ENCODE results near the gene INPP5D. TPM values are rescaled to one million over a fixed set of nuclear protein-coding genes. Genes with fewer than 3 reads are reported as not detected.
A peak's percentile ranks its signal among the peaks of the same experiment; 100 is the strongest.

The INPP5D gene
- total and polyA plus RNA-seq, 2 donors (not counting 1 experiment from before 2014, with no cell fraction given) = 152 to 444 TPM

- peak overlapping the region; percentile 88 for H3K27ac ChIP-seq (ENCODE audit: low read length in 2 of 2)
- H3K9ac ChIP-seq (ENCODE audit: low read length) = no peak overlapping the region
- H3K4me1 ChIP-seq (ENCODE audit: control insufficient read depth in 2 of 2, insufficient read depth in 2 of 2, low read length in 2 of 2) = peaks cover 81 to 98% of the 10 kb centered on the region in 2 donors
- peak overlapping the region in 1 of 5 experiments; percentile 48 for H3K4me3 ChIP-seq (ENCODE audit: control extremely low read depth in 1 of 5, extremely low read depth in 1 of 5, insufficient read depth in 1 of 5, low read depth in 2 of 5, low read length in 4 of 5)
- no peaks in the 10 kb centered on the region for H3K27me3 ChIP-seq (replicated peaks in 1 of 4; ENCODE audit: control extremely low read depth in 1 of 4, control insufficient read depth in 3 of 4, insufficient read depth in 4 of 4, low read length in 3 of 4)
- peak overlapping the region; percentile 72 for H3K4me2 ChIP-seq (replicated peaks; ENCODE audit: low read depth, low read length, poor library complexity, severe bottlenecking)
- peaks cover 97% of the 10 kb centered on the region for H3K79me2 ChIP-seq (ENCODE audit: control insufficient read depth, insufficient read depth, low read length)
- TF ChIP-seq CTCF (IDR thresholded peaks at IDR 0.05) (no peak), EZH2 (IDR thresholded peaks at IDR 0.05; ENCODE audit: borderline replicate concordance, insufficient read depth, low read depth, low read length, poor library complexity, severe bottlenecking) (no peak)
- intact Hi-C loops (cut with micrococcal nuclease) = no loop called here
- peak overlapping the region; percentile 78 for H3K4me3 Mint-ChIP-seq
- no peak for ATAC-seq (ENCODE audit: low read depth)
- no peaks in the 10 kb centered on the region for H3K27me3 Mint-ChIP-seq
- WGBS (ENCODE audit: insufficient coverage) = no CpG with 5 or more reads among the region's 2 CpGs
- ChIA-PET POLR2A (interaction anchor here (0.7 to 8.4 kb wide), 6 partner anchors 10 to 223 kb away, joined by 3 to 112 read pairs (median 19); partner anchors contain the start of gene INPP5D), CTCF (interaction anchor here (1.6 to 4.0 kb wide), 4 partner anchors 10 to 15 kb away, joined by 5 to 13 read pairs (median 11); no protein-coding TSS in a partner anchor)
- H3K9me3 ChIP-seq (ENCODE audit: control extremely low read depth in 1 of 3, control insufficient read depth in 2 of 3, insufficient read depth in 1 of 3, low read length in 2 of 3) = no peaks in the 10 kb centered on the region
- no peak for DNase-seq
- H3K9me3 Mint-ChIP-seq (ENCODE audit: insufficient read depth) = no peaks in the 10 kb centered on the region
- H3K4me1 Mint-ChIP-seq = peaks cover 90% of the 10 kb centered on the region
- no peak overlapping the region for H2AFZ ChIP-seq (ENCODE audit: insufficient read depth, low read depth, low read length, poor library complexity, severe bottlenecking)
- H3K27ac Mint-ChIP-seq = peak overlapping the region; percentile 94
- peaks cover 2 to 81% of the 10 kb centered on the region in 2 experiments for H3K36me3 ChIP-seq (replicated peaks in 1 of 2; ENCODE audit: control extremely low read depth in 1 of 2, control insufficient read depth in 1 of 2, extremely low read depth in 1 of 2, insufficient read depth in 2 of 2, low read length in 1 of 2)
- peaks cover 5% of the 10 kb centered on the region for H4K20me1 ChIP-seq (ENCODE audit: control insufficient read depth, insufficient read depth, low read length, poor library complexity, severe bottlenecking)
Measured at GRCh38 chr2:233085839-233086150, 25.7 kb downstream of the INPP5D start.

- H3K36me3 ChIP-seq (replicated peaks in 1 of 2; ENCODE audit: control extremely low read depth in 1 of 2, control insufficient read depth in 1 of 2, extremely low read depth in 1 of 2, insufficient read depth in 2 of 2, low read length in 1 of 2) = peaks cover 2 to 79% of the 10 kb centered on the region in 2 experiments
Measured at GRCh38 chr2:233087713-233088112, 27.6 kb downstream of the INPP5D start.

More at GRCh38 chr2:233087713-233088112, 27.6 kb downstream of the INPP5D start:
- no peak for TF ChIP-seq CTCF (IDR thresholded peaks at IDR 0.05)
- TF ChIP-seq EZH2 (IDR thresholded peaks at IDR 0.05; ENCODE audit: borderline replicate concordance, insufficient read depth, low read depth, low read length, poor library complexity, severe bottlenecking) = no peak
- Histone ChIP-seq H2AFZ (ENCODE audit: insufficient read depth, low read depth, low read length, poor library complexity, severe bottlenecking) (no peak overlapping the region), H3K79me2 (ENCODE audit: control insufficient read depth, insufficient read depth, low read length) (peaks cover 97% of the 10 kb centered on the region), H3K4me3 (ENCODE audit: control extremely low read depth in 1 of 5, extremely low read depth in 1 of 5, insufficient read depth in 1 of 5, low read depth in 2 of 5, low read length in 4 of 5) (no peak overlapping the region), H3K27me3 (replicated peaks in 1 of 4; ENCODE audit: control extremely low read depth in 1 of 4, control insufficient read depth in 3 of 4, insufficient read depth in 4 of 4, low read length in 3 of 4) (no peaks in the 10 kb centered on the region), H4K20me1 (ENCODE audit: control insufficient read depth, insufficient read depth, low read length, poor library complexity, severe bottlenecking) (peaks cover 15% of the 10 kb centered on the region), H3K4me1 (ENCODE audit: control insufficient read depth in 2 of 2, insufficient read depth in 2 of 2, low read length in 2 of 2) (peaks cover 81 to 98% of the 10 kb centered on the region in 2 donors), H3K9ac (ENCODE audit: low read length) (no peak overlapping the region), H3K4me2 (replicated peaks; ENCODE audit: low read depth, low read length, poor library complexity, severe bottlenecking) (peak overlapping the region; percentile 26), H3K9me3 (ENCODE audit: control extremely low read depth in 1 of 3, control insufficient read depth in 2 of 3, insufficient read depth in 1 of 3, low read length in 2 of 3) (no peaks in the 10 kb centered on the region), H3K27ac (ENCODE audit: low read length in 2 of 2) (peak overlapping the region; percentile 87 to 88)
- ATAC-seq (ENCODE audit: low read depth) (no peak), DNase-seq (peak; percentile 20)
- Mint-ChIP-seq H3K4me3 (peak overlapping the region; percentile 66), H3K4me1 (peaks cover 90% of the 10 kb centered on the region), H3K9me3 (ENCODE audit: insufficient read depth) (no peaks in the 10 kb centered on the region), H3K27me3 (no peaks in the 10 kb centered on the region), H3K27ac (peak overlapping the region; percentile 93)
- WGBS (ENCODE audit: insufficient coverage) = 68% methylated on average over 7 of the region's 7 CpGs
- CTCF ChIA-PET = interaction anchor here (1.1 to 2.6 kb wide), 4 partner anchors 10 to 34 kb away, joined by 6 to 11 read pairs (median 6); no protein-coding TSS in a partner anchor
- POLR2A ChIA-PET = interaction anchor here (0.7 to 2.7 kb wide), 4 partner anchors 12 to 1477 kb away, joined by 3 to 20 read pairs (median 4); partner anchors contain the start of gene INPP5D
- intact Hi-C loops (cut with micrococcal nuclease) = no loop called here
